ENCODE results near the gene OR5K3. TPM values are rescaled to one million over a fixed set of nuclear protein-coding genes. Genes with fewer than 3 reads are reported as not detected.
"Not testable (repeated sequence)": the region's sequence is repeated elsewhere in the genome, so short reads cannot be mapped to it uniquely, and the experiment has no call there.

Gene OR5K3
- total RNA-seq, 1 experiment from 2014 or later, result not detected

- CTCF ChIA-PET, result interaction anchor here (0.7 kb wide), 1 partner anchor 149 kb away, joined by 4 read pairs; no protein-coding TSS in a partner anchor
- intact Hi-C loops (cut with micrococcal nuclease; ENCODE audit: unreplicated experiment), result no loop called here
- H3K4me1 Mint-ChIP-seq (ENCODE audit: low read depth, unreplicated experiment), result no peaks in the 10 kb centered on the region
- no peak for DNase-seq
- no peaks in the 10 kb centered on the region for H3K27me3 Mint-ChIP-seq (ENCODE audit: unreplicated experiment)
- H3K4me3 Mint-ChIP-seq (ENCODE audit: low read depth, unreplicated experiment), result no peak overlapping the region
- no peaks in the 10 kb centered on the region for H3K9me3 Mint-ChIP-seq (ENCODE audit: low read depth, unreplicated experiment)
- H3K36me3 Mint-ChIP-seq (ENCODE audit: insufficient read depth, unreplicated experiment), result no peaks in the 10 kb centered on the region
- H3K27ac Mint-ChIP-seq (ENCODE audit: unreplicated experiment), result no peak overlapping the region
- no TSS peak for BruUV-seq (replicated peaks)
- no peak for TF ChIP-seq CTCF (IDR thresholded peaks at IDR 0.05; ENCODE audit: unreplicated experiment)
Measured at GRCh38 chr3:98372445-98372844, 18.0 kb upstream of the OR5K3 start.

GRCh38 chr3:98376631-98377030, 13.8 kb upstream of the OR5K3 start:
- no peaks in the 10 kb centered on the region for H3K27me3 Mint-ChIP-seq (ENCODE audit: unreplicated experiment)
- no peaks in the 10 kb centered on the region for H3K4me1 Mint-ChIP-seq (ENCODE audit: low read depth, unreplicated experiment)
- H3K4me3 Mint-ChIP-seq (ENCODE audit: low read depth, unreplicated experiment), result no peak overlapping the region
- DNase-seq, result no peak
- BruUV-seq (replicated peaks), result no TSS peak
- CTCF ChIA-PET, result no interaction called here
- H3K27ac Mint-ChIP-seq (ENCODE audit: unreplicated experiment), result no peak overlapping the region
- H3K9me3 Mint-ChIP-seq (ENCODE audit: low read depth, unreplicated experiment), result peaks cover 4% of the 10 kb centered on the region
- intact Hi-C loops (cut with micrococcal nuclease; ENCODE audit: unreplicated experiment), result no loop called here
- TF ChIP-seq CTCF (IDR thresholded peaks at IDR 0.05; ENCODE audit: unreplicated experiment), result no peak
- H3K36me3 Mint-ChIP-seq (ENCODE audit: insufficient read depth, unreplicated experiment), result no peaks in the 10 kb centered on the region

- CTCF ChIA-PET, result interaction anchor here (0.7 kb wide), 1 partner anchor 298 kb away, joined by 3 read pairs; no protein-coding TSS in a partner anchor
- Mint-ChIP-seq H3K27ac (ENCODE audit: unreplicated experiment) (no peak overlapping the region), H3K36me3 (ENCODE audit: insufficient read depth, unreplicated experiment) (no peaks in the 10 kb centered on the region), H3K4me3 (ENCODE audit: low read depth, unreplicated experiment) (no peak overlapping the region), H3K27me3 (ENCODE audit: unreplicated experiment) (no peaks in the 10 kb centered on the region), H3K4me1 (ENCODE audit: low read depth, unreplicated experiment) (peaks cover 29% of the 10 kb centered on the region), H3K9me3 (ENCODE audit: low read depth, unreplicated experiment) (no peaks in the 10 kb centered on the region)
- no peak for TF ChIP-seq CTCF (IDR thresholded peaks at IDR 0.05; ENCODE audit: unreplicated experiment)
- intact Hi-C loops (cut with micrococcal nuclease; ENCODE audit: unreplicated experiment), result no loop called here
- DNase-seq, result no peak
- BruUV-seq (replicated peaks), result no TSS peak
Measured at GRCh38 chr3:98388147-98388546, 2.3 kb upstream of the OR5K3 start.

GRCh38 chr3:98395101-98395500, 4.6 kb downstream of the OR5K3 start:
- CTCF ChIA-PET, result no interaction called here
- no TSS peak for BruUV-seq (replicated peaks)
- intact Hi-C loops (cut with micrococcal nuclease; ENCODE audit: unreplicated experiment), result no loop called here
- no peaks in the 10 kb centered on the region for H3K27me3 Mint-ChIP-seq (ENCODE audit: unreplicated experiment)
- H3K36me3 Mint-ChIP-seq (ENCODE audit: insufficient read depth, unreplicated experiment), result no peaks in the 10 kb centered on the region
- H3K4me1 Mint-ChIP-seq (ENCODE audit: low read depth, unreplicated experiment), result no peaks in the 10 kb centered on the region
- DNase-seq, result no peak
- no peak for TF ChIP-seq CTCF (IDR thresholded peaks at IDR 0.05; ENCODE audit: unreplicated experiment)
- H3K9me3 Mint-ChIP-seq (ENCODE audit: low read depth, unreplicated experiment), result peaks cover 2% of the 10 kb centered on the region
- no peak overlapping the region for H3K4me3 Mint-ChIP-seq (ENCODE audit: low read depth, unreplicated experiment)
- H3K27ac Mint-ChIP-seq (ENCODE audit: unreplicated experiment), result no peak overlapping the region

- BruUV-seq (replicated peaks); H3K36me3 Mint-ChIP-seq (ENCODE audit: insufficient read depth, unreplicated experiment); DNase-seq; intact Hi-C loops (cut with micrococcal nuclease; ENCODE audit: unreplicated experiment); H3K27ac Mint-ChIP-seq (ENCODE audit: unreplicated experiment); H3K9me3 Mint-ChIP-seq (ENCODE audit: low read depth, unreplicated experiment); CTCF ChIA-PET; H3K4me1 Mint-ChIP-seq (ENCODE audit: low read depth, unreplicated experiment); H3K4me3 Mint-ChIP-seq (ENCODE audit: low read depth, unreplicated experiment); H3K27me3 Mint-ChIP-seq (ENCODE audit: unreplicated experiment): not testable (repeated sequence)
Measured at GRCh38 chr3:98396482-98396881, 6.0 kb downstream of the OR5K3 start.
